ENCODE results near the gene COBL.

COBL gene

GRCh38 chr7:51101111-51101757 lies 215.4 kb downstream of the COBL start:
- no peak for DNase-seq

GRCh38 chr7:51090411-51090810 lies 226.2 kb downstream of the COBL start:
- no peak for DNase-seq

DNA sequence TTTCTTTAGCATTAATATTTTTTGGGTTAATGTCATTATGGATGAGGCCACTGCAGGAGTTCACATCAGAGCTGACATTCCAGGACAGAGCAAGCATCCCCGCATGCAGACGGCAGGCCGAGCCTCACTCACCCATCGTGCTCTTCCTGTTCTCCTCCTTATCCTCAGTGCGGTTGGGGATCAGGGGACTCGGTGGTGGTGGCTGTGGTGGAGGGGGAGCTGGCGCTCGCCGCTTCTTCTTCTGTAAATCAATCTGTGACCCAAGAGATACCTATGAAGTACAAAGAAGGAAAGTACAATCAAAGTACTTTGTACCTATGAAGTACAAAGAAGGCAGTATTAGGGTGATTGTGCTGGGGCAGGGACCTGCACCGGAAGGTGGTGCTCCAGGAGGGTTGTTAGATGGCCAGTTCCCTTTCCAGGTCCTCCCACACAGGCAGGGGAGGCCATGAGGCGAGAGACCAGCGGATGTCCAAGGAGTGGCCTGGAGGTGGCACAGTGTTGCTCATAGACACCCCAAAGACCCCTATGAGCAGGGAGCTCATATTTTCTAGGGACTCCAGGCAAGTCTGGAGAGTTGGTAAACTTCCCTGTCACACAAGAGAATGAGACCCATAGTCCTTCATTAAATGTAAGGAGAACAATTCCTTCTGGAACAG lies 231.4 kb downstream of the COBL start:
- no peak for DNase-seq

DNA sequence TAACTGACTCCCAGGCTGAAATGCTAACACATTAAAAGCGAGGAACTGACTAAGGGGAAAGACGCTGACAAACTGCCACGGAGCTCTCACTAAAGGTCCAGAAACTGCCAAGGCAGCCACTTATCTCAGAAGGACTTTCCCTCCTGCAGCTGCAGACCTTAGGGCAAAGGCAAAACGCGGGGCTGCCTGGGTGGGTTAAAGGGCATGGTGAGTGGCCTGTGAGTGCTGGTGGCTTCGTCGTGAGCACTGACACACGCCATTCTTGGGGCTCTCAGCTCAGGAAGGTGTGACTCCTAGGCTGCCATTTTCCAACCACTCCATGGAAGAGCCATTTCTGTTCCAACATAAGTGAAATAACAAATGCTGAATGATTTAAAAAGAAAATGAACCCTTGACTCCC lies 232.5 kb downstream of the COBL start:
- DNase-seq, result no peak

- no peak for DNase-seq
Observed at GRCh38 chr7:51082940-51083533, 233.6 kb downstream of the COBL start.

DNA sequence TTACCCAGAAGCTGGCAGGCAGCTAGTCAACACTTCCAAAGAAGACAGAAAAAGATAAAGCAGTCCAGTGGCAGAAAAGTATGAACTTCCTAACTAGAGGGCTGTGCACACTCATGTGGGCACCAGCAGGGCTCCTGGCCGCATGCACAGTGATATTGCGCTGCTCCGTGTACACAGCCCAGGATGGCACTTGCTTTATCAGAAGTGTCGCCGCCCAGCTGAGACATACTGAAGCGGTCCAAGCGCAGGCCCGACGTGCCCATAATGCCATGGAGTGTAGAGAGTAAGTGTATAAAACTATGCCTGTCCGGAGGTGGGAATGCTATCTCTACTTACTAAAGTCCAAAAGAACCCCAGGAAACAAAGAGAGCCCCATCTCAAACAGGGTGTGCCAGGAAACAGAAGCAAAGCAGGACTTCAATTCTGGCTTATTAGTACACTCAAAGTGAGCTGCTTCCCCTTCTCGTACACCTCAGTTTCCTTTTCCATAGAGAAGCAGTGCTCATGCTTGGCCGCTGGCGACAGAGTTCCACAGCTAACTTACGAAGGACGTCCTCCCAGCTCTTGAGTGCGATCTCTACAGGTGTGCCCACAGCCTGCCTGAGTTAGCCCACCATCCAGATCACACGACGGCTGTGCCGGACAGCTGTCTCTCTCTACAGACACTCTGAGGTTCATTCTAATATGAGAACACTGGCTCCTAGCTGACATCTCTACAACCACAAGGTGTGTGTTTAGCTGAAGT lies 234.3 kb downstream of the COBL start:
- DNase-seq, result no peak

DNA sequence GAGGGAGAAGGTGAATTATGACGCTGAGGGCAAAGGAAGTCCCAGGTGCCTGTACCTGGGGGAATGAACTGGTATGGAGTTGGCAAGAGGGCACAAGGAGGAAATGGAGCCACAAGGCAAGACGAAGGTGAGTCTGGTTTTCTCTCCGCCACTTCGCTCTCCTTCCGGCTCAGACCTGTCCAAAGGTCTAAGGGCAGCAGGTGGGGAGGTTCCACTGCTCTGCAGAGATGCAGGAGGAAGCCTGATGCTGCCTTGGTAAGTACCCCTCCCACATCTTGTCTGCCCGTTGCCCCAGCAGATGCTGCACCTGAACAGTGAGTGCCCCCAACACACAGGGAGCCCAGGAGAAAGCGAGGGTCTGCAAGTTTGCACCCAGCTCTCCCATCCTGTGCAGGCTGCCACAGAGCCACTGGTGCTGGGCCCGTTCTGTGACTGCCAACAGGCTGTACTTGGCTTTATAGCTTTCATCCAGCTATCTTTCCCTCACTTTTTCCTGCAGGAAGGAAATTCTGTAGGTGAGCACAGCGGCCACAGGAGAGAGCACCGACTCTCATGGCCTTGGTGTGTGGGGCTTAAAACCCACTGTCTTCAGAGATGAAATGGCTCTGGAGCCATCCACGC lies 235.2 kb downstream of the COBL start:
- no peak for DNase-seq

- no peak for DNase-seq
Observed at GRCh38 chr7:51080622-51081269, 235.9 kb downstream of the COBL start.

DNA sequence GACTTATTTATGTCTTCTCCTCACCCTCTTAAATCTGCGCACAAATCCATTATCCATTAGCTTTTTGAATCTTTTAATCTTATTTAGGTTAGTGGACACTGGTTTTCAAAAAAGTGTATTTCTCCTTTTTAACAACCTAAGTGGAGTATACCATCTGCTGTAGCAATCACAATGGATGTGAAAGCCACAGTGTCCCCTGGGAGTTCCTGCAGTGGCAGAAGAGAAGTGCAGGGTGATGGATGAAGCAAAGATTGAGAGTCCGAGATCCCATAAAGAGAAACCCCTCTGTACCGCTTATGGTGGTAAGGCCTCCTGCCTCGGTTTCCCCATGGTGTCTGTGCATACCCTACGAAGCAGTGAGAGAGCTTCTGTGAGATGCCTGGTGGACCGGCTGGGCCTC lies 236.4 kb downstream of the COBL start:
- DNase-seq, result no peak

- no peak for DNase-seq
Observed at GRCh38 chr7:51079494-51079893, 237.1 kb downstream of the COBL start.

- DNase-seq, result no peak
Observed at GRCh38 chr7:51078653-51079052, 238.0 kb downstream of the COBL start.

- DNase-seq, result no peak
Observed at GRCh38 chr7:51077987-51078370, 238.6 kb downstream of the COBL start.

DNA sequence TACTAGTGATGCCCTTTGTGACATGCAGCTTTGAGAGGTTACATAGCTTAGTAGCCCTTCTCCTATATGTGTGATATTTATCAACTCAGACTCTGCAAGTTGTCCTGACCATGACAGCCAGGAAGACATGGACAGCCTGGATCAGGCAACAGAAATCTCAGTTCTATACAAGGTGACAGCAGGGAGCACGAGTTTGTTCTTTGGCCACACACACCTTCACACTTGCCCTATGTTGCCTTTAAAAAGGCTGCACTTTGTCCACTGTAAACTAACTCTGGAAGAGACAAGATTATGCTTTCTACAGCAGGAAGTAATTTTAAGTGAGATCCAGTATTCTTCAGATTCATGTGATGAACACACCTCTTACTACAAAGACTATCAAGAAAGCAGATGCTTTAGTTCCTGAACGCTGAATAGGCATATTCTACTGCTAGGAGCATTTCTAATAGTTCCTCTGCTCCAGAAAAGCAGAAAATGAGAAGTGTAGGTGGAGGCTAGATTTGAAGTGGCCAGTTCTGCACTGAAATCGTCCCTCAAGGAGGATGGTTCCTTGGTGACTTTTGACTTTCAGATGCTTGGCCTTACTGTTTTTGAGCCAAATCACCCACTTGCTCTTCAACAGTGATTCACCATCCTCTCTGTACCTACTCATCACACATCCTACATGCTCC lies 239.2 kb downstream of the COBL start:
- DNase-seq, result no peak

GRCh38 chr7:51075681-51076580 lies 240.7 kb downstream of the COBL start:
- no peak for DNase-seq

- no peak for DNase-seq
Observed at GRCh38 chr7:51073171-51073570, 243.4 kb downstream of the COBL start.

DNA sequence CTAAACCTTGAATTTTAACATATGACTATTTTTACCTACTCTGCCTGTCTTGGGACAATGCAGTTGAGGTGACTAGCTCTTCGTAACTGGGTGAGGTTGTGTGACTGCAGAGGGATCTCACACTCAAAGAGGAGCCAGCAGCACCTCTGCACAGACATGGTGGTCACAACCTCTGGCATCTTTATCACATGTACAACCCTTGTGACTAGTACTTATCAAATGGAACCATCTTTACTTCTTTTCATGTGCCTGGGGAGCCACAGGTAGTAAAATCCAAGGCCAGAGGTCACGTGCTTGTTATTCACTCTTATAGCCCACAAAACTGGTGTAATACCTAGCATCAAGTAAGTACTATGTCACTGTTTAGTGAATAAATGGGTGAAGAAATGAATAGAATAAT lies 244.3 kb downstream of the COBL start:
- no peak for DNase-seq

GRCh38 chr7:51071427-51071826 lies 245.2 kb downstream of the COBL start:
- DNase-seq, result no peak

GRCh38 chr7:51070151-51070550 lies 246.5 kb downstream of the COBL start:
- DNase-seq, result no peak

GRCh38 chr7:51069411-51070083 lies 247.1 kb downstream of the COBL start:
- DNase-seq, result no peak

DNA sequence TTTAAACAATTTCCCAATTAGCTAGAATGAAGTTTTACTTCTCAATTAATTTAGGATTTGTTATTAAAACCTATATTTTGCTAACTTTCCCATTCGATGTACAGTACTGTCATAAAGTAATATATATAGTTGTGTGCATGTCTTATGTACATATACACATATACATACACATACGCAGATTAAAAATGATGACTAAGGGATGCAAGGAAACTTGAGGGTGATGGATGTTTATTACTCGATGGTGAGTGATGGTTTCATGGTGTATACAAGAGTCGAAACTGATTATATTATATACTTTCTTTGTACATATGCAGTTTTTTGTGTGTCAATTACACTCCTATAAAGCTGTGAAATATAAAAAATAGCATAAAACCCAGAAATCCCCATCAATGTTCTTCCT lies 248.2 kb downstream of the COBL start:
- no peak for DNase-seq

DNA sequence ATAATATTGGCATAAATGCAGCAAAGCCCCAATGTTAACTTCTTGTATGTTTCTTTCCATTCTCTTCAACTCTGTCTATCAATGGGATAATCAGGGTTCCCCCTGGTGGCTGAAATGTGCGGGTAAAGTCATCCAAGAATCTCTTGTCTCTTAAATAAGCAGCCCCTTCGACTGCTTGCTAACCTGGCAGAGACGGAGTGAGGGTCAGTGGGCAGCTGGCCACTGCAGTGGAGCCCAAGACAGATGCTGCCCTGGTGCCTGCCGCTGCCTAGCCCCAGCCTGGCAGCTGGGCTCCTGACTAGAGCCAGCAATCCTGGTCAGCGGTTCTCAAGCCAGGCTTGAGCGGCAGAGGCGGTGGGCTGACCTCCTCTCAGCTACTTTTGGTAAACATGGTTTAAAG lies 248.9 kb downstream of the COBL start:
- no peak for DNase-seq
